ENCODE measurements around the gene ZNF786.

ZNF786 gene

GRCh38 chr7:149027611-149028345, 62.7 kb downstream of the ZNF786 start:
- DNase-seq: no peak

- DNase-seq: no peak
Measured at GRCh38 chr7:149027055-149027454, 63.5 kb downstream of the ZNF786 start.

DNA sequence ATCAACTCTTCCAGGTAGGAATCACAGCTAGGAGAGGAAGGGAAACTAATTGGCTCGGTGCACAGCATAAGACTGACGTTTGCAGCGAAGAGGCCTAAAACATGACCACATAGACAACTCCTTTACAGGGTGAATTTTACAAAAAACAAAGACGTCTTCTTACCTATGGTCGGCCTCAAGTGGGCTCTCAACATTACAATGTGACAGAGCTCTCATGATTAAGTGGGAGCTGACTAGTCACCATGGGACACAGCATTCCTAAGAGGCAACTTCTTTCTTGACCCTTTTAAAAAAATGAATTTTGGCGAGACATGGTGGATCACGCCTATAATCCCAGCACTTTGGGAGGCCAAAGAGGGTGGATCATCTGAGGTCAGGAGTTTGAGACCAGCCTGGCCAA, 66.9 kb downstream of the ZNF786 start:
- no peak for DNase-seq

DNA sequence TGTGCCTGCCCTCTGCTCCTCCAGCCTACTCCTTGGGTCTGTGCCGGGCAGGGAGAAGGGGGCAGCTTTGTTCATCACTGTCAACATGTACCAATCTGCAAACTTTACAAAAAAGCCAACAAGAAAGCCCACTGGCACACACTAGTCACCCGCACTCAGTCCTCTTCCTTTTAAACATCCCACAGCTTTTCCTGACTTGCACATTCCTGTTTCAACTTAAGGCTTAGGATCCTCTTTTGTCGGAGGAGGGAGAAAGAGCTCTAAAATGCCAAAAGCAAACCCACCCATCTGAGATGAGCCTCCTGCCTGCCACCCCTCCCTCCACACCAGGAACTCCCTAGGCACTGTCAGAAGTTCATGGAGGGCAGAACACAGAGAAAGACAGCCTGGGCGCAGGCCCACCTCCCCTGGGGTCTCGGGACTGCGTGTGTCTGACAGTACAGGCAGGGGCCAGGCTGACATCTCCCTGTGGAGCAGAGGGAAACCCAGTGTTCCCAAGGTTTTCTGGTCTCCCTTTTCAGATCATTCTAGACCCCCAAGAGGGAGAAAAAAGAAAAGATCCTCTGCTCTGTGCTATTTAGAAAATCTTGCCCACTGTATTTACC, 67.7 kb downstream of the ZNF786 start:
- DNase-seq: no peak

- DNase-seq: no peak
Measured at GRCh38 chr7:149021725-149022062, 68.8 kb downstream of the ZNF786 start.

DNA sequence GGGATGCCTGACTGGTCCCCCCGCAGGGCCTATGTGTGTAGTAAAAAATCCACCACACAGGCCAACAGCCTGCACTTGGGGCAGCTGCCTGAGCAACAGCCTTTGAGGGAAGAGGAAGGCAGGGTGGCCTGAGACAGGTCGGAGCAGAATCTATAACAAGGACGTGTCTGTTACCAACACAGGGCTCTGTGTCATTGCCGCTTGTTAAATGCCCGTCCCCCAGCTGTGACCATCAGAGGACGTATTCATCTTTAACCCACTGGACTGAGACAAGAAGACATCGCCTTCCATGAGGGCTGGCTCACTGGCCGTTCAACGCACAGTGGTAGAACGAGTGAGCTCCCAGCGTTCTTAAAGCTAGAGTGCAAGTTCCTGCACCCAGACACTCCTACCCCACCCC, 70.0 kb downstream of the ZNF786 start:
- DNase-seq: no peak

Data from NK-92 treated with Interleukin-12 subunit alpha and Interleukin-12 subunit beta, amount 100 ng/mL, for 24 hours (cell line).